ENCODE results near the gene TMEM212.
"Not testable (repeated sequence)": the region's sequence is repeated elsewhere in the genome, so short reads cannot be mapped to it uniquely, and the experiment has no call there.

TMEM212 gene

GRCh38 chr3:171847595-171848259 lies 4.6 kb downstream of the TMEM212 start:
- H3K27ac ChIP-seq, result no peak overlapping the region
- TF ChIP-seq ZFX (IDR thresholded peaks at IDR 0.05) (no peak), CTCF (conservative IDR thresholded peaks at IDR 0.05) (no peak)

- H3K27ac ChIP-seq, result no peak overlapping the region
- TF ChIP-seq ZFX (IDR thresholded peaks at IDR 0.05) (no peak), CTCF (conservative IDR thresholded peaks at IDR 0.05) (no peak)
Observed at GRCh38 chr3:171849617-171850319, 6.6 kb downstream of the TMEM212 start.

GRCh38 chr3:171850320-171850959 lies 7.3 kb downstream of the TMEM212 start:
- no peak overlapping the region for H3K27ac ChIP-seq
- TF ChIP-seq CTCF (conservative IDR thresholded peaks at IDR 0.05) (no peak), ZFX (IDR thresholded peaks at IDR 0.05) (no peak)

GRCh38 chr3:171850960-171851659 lies 8.0 kb downstream of the TMEM212 start:
- H3K27ac ChIP-seq, result no peak overlapping the region
- TF ChIP-seq ZFX (IDR thresholded peaks at IDR 0.05), result no peak
- no peak for TF ChIP-seq CTCF (conservative IDR thresholded peaks at IDR 0.05)

GRCh38 chr3:171851660-171852058 lies 8.5 kb downstream of the TMEM212 start:
- H3K27ac ChIP-seq, result no peak overlapping the region
- TF ChIP-seq ZFX (IDR thresholded peaks at IDR 0.05), result no peak
- no peak for TF ChIP-seq CTCF (conservative IDR thresholded peaks at IDR 0.05)

- H3K27ac ChIP-seq, result no peak overlapping the region
- TF ChIP-seq CTCF (conservative IDR thresholded peaks at IDR 0.05), result no peak
- TF ChIP-seq ZFX (IDR thresholded peaks at IDR 0.05), result no peak
Observed at GRCh38 chr3:171854649-171855305, 11.6 kb downstream of the TMEM212 start.

DNA sequence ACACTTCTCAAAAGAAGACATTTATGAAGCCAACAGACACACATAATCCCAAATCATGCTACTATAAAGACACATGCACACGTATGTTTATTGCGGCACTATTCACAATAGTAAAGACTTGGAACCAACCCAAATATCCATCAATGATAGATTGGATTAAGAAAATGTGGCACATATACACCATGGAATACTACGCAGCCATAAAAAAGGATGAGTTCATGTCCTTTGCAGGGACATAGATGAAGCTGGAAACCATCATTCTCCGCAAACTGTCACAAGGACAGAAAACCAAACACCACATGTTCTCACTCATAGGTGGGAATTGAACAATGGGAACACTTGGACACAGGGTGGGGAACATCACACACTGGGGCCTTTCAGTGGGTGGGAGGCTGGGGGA lies 15.6 kb downstream of the TMEM212 start:
- H3K27ac ChIP-seq, result not testable (repeated sequence)

All from C4-2B (cell line).